SK-N-MC (cell line): ENCODE measurements around the gene CLDND1.

Experiments
- EZH2 ChIP-seq: fragments of 200-600 bp; sonication (generic); IDR thresholded peaks from one replicate; pipeline ENCODE4 v1.6.1; 2017; ENCODE audit warnings: antibody characterized with exemption
- FOXP2 ChIP-seq: optimal IDR thresholded peaks from 2 replicates; pipeline ENCODE3; 2011; ENCODE audit warnings: mild to moderate bottlenecking, moderate library complexity; ENCODE audit not compliant: insufficient read depth; ENCODE audit errors: extremely low read length, control extremely low read depth
- POLR2AphosphoS5 ChIP-seq: IDR thresholded peaks from 2 replicates; pipeline ENCODE4 v1.6.1; 2012; ENCODE audit warnings: mild to moderate bottlenecking, low read depth, low read length, borderline replicate concordance

DNA sequence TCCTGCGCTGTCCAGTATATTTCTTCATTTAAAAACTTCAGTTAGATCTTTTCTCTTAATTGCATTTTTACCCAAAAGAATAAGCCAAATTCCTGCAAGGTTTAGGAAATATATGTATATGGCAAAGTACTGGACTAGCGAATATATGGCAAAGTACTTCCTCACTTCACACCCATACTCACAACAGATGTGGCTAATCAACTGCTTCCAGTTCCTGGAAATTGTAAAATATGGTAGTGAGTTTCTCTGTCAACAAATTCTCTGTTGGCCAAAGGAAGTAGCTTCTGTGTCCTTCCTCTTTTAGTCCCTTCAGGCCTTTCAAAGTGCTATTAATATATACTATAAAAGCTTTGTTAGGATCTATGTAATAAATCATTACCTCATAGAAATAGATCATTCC, 31.1 kb upstream of the CLDND1 start:
- TF ChIP-seq EZH2 = no peak
- no peak for TF ChIP-seq POLR2AphosphoS5
- TF ChIP-seq FOXP2 = no peak
